GM21390 (cell line): ENCODE results near the gene CPNE5.
"Not testable (repeated sequence)": the region's sequence is repeated elsewhere in the genome, so short reads cannot be mapped to it uniquely, and the experiment has no call there.

Source experiments
- ATAC-seq: cut with Tn5 transposase; IDR thresholded peaks from one replicate; pipeline ENCODE4 v1.9.1; 2021; ENCODE audit not compliant: unreplicated experiment

Gene CPNE5

GRCh38 chr6:36728289-36729160 is 110.7 kb downstream of the CPNE5 start:
- no peak for ATAC-seq

GRCh38 chr6:36727505-36728021 is 111.7 kb downstream of the CPNE5 start:
- no peak for ATAC-seq

- ATAC-seq = no peak
Measured at GRCh38 chr6:36725581-36725980, 113.7 kb downstream of the CPNE5 start.

GRCh38 chr6:36724514-36725390 is 114.5 kb downstream of the CPNE5 start:
- ATAC-seq = no peak

GRCh38 chr6:36723992-36724391 is 115.3 kb downstream of the CPNE5 start:
- ATAC-seq = not testable (repeated sequence)

GRCh38 chr6:36722879-36723278 is 116.4 kb downstream of the CPNE5 start:
- ATAC-seq = no peak

- no peak for ATAC-seq
Measured at GRCh38 chr6:36722365-36722764, 116.9 kb downstream of the CPNE5 start.

- no peak for ATAC-seq
Measured at GRCh38 chr6:36721369-36722140, 117.7 kb downstream of the CPNE5 start.

GRCh38 chr6:36720251-36721141 is 118.7 kb downstream of the CPNE5 start:
- no peak for ATAC-seq

- ATAC-seq = no peak
Measured at GRCh38 chr6:36719126-36719525, 120.1 kb downstream of the CPNE5 start.

- no peak for ATAC-seq
Measured at GRCh38 chr6:36718560-36718959, 120.7 kb downstream of the CPNE5 start.

GRCh38 chr6:36717871-36718540 is 121.2 kb downstream of the CPNE5 start:
- no peak for ATAC-seq

GRCh38 chr6:36717231-36717825 is 121.9 kb downstream of the CPNE5 start:
- no peak for ATAC-seq

GRCh38 chr6:36716476-36717093 is 122.7 kb downstream of the CPNE5 start:
- ATAC-seq = no peak

- ATAC-seq = no peak
Measured at GRCh38 chr6:36715469-36715868, 123.8 kb downstream of the CPNE5 start.

GRCh38 chr6:36714511-36714910 is 124.7 kb downstream of the CPNE5 start:
- ATAC-seq = no peak

GRCh38 chr6:36713846-36714245 is 125.4 kb downstream of the CPNE5 start:
- ATAC-seq = no peak

- ATAC-seq = no peak
Measured at GRCh38 chr6:36712816-36713215, 126.4 kb downstream of the CPNE5 start.

- no peak for ATAC-seq
Measured at GRCh38 chr6:36706339-36706738, 132.9 kb downstream of the CPNE5 start.
